Kidney glomerular epithelial cell (primary cell): ENCODE results near the gene NBAS.
"Not testable (repeated sequence)": the region's sequence is repeated elsewhere in the genome, so short reads cannot be mapped to it uniquely, and the experiment has no call there.

Experiments
- DNase-seq: peaks from one replicate; lab custom pipeline; 2025; lab: John Stamatoyannopoulos, UW

The NBAS gene

GRCh38 chr2:15527074-15527739 is 33.9 kb downstream of the NBAS start:
- no peak for DNase-seq

- no peak for DNase-seq
These were observed 39.4 kb downstream of the NBAS start for GRCh38 chr2:15521641-15522181.

GRCh38 chr2:15520346-15520745 is 40.8 kb downstream of the NBAS start:
- no peak for DNase-seq

GRCh38 chr2:15518759-15519158 is 42.4 kb downstream of the NBAS start:
- DNase-seq: not testable (repeated sequence)

GRCh38 chr2:15517793-15518192 is 43.3 kb downstream of the NBAS start:
- DNase-seq: no peak

GRCh38 chr2:15511686-15512085 is 49.4 kb downstream of the NBAS start:
- DNase-seq: no peak

GRCh38 chr2:15510552-15510951 is 50.6 kb downstream of the NBAS start:
- no peak for DNase-seq

GRCh38 chr2:15510131-15510530 is 51.0 kb downstream of the NBAS start:
- DNase-seq: no peak

GRCh38 chr2:15507697-15508096 is 53.4 kb downstream of the NBAS start:
- no peak for DNase-seq

GRCh38 chr2:15507061-15507460 is 54.1 kb downstream of the NBAS start:
- no peak for DNase-seq

- no peak for DNase-seq
These were observed 54.8 kb downstream of the NBAS start for GRCh38 chr2:15506229-15506819.

GRCh38 chr2:15504882-15505663 is 56.1 kb downstream of the NBAS start:
- no peak for DNase-seq

GRCh38 chr2:15499251-15499650 is 61.9 kb downstream of the NBAS start:
- not testable (repeated sequence) for DNase-seq

GRCh38 chr2:15498554-15498953 is 62.6 kb downstream of the NBAS start:
- DNase-seq: no peak

- DNase-seq: no peak
These were observed 66.3 kb downstream of the NBAS start for GRCh38 chr2:15494877-15495276.

- DNase-seq: no peak
These were observed 68.3 kb downstream of the NBAS start for GRCh38 chr2:15492773-15493325.

- no peak for DNase-seq
These were observed 74.4 kb downstream of the NBAS start for GRCh38 chr2:15486770-15487169.

- DNase-seq: no peak
These were observed 75.2 kb downstream of the NBAS start for GRCh38 chr2:15485949-15486348.

- DNase-seq: no peak
These were observed 80.1 kb downstream of the NBAS start for GRCh38 chr2:15481000-15481399.

GRCh38 chr2:15480552-15480951 is 80.6 kb downstream of the NBAS start:
- no peak for DNase-seq

GRCh38 chr2:15472876-15473275 is 88.3 kb downstream of the NBAS start:
- DNase-seq: no peak

- no peak for DNase-seq
These were observed 89.0 kb downstream of the NBAS start for GRCh38 chr2:15472133-15472532.

GRCh38 chr2:15471606-15472005 is 89.5 kb downstream of the NBAS start:
- no peak for DNase-seq
